Measurements from ENCODE around the gene GAP43.

DNA sequence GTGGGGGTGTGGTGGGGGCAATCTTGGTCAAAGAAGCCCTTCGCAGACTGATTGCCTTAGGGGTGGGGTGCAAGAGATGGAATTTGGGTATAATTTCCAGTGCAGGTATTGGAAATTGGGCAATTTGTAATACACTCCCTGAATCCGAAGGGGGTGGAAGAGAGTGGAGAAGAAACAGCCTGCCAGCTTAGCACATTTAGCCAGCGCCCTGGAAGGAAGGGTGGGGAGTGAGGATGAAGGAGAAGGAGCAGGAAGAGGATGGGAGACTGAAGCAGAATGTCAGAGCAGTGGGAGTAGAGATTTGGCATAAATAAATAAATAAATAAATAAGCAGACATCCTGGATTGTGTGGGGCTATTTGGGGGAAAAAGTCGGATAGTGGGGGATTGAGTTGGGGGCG, 1.6 kb downstream of the GAP43 start:
- TF ChIP-seq, protein P1, sequence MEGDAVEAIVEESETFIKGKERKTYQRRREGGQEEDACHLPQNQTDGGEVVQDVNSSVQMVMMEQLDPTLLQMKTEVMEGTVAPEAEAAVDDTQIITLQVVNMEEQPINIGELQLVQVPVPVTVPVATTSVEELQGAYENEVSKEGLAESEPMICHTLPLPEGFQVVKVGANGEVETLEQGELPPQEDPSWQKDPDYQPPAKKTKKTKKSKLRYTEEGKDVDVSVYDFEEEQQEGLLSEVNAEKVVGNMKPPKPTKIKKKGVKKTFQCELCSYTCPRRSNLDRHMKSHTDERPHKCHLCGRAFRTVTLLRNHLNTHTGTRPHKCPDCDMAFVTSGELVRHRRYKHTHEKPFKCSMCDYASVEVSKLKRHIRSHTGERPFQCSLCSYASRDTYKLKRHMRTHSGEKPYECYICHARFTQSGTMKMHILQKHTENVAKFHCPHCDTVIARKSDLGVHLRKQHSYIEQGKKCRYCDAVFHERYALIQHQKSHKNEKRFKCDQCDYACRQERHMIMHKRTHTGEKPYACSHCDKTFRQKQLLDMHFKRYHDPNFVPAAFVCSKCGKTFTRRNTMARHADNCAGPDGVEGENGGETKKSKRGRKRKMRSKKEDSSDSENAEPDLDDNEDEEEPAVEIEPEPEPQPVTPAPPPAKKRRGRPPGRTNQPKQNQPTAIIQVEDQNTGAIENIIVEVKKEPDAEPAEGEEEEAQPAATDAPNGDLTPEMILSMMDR (IDR thresholded peaks at IDR 0.05; ENCODE audit: insufficient read depth, low read depth, low read length), result no peak
- TF ChIP-seq EZH2 (IDR thresholded peaks at IDR 0.05; ENCODE audit: insufficient read depth, low read length), result no peak

All from astrocyte (in vitro differentiated cells and primary cell).